ENCODE measurements around the gene NAV3.

The NAV3 gene

DNA sequence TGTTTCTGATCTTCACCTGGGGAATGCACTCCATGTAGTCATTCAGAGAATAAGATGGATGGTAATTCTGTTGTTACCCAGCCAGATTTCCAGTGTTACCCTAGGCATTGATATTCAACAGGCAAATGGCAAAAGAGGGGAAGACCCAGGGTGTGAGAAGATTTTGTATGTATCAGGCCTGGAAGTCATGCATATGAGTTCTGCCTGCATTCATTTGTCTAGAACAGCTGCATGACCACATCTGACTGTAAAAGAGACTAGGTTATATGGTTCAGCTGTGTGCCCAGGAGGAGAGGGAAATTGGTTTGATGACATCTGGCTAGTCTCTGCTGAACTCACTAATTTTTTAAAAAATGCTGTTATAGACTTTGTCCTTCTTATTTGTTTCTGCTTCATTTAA, 224.9 kb downstream of the NAV3 start:
- H3K27me3 Mint-ChIP-seq = no peaks in the 10 kb centered on the region
- no peaks in the 10 kb centered on the region for H3K4me1 Mint-ChIP-seq
- CTCF ChIA-PET = no interaction called here
- no peak for DNase-seq
- no peaks in the 10 kb centered on the region for H3K36me3 Mint-ChIP-seq
- no peak overlapping the region for H3K4me3 Mint-ChIP-seq
- H3K27ac Mint-ChIP-seq = no peak overlapping the region
- peaks cover 2% of the 10 kb centered on the region for H3K9me3 Mint-ChIP-seq

GRCh38 chr12:78057075-78057474, 226.4 kb downstream of the NAV3 start:
- Mint-ChIP-seq H3K27ac (no peak overlapping the region), H3K27me3 (no peaks in the 10 kb centered on the region), H3K4me3 (no peak overlapping the region), H3K36me3 (no peaks in the 10 kb centered on the region), H3K4me1 (no peaks in the 10 kb centered on the region), H3K9me3 (peaks cover 2% of the 10 kb centered on the region)
- CTCF ChIA-PET = interaction anchor here (0.6 kb wide), 1 partner anchor 52 kb away, joined by 3 read pairs; no protein-coding TSS in a partner anchor
- DNase-seq = no peak

DNA sequence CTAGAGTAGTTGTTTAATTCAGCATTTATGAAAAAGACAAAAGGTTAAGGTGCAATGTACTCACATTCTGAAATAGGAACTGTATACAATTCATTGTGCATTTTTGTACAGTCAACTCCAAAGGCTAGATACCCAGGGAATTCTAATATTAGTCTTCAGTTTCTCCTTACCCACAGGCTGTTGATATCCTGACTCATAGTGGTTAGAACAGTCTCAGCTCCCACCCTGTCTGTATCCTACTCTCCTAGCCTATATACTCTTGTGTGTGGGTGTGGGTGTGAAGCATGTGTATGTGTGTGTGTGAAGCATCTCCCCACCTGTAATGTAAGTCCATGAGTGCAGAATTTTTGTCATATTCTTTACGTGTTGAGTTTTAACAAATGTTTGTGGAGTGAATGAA, 229.5 kb downstream of the NAV3 start:
- Mint-ChIP-seq H3K27me3 (no peaks in the 10 kb centered on the region), H3K36me3 (no peaks in the 10 kb centered on the region), H3K4me1 (no peaks in the 10 kb centered on the region), H3K4me3 (no peak overlapping the region), H3K27ac (no peak overlapping the region), H3K9me3 (no peaks in the 10 kb centered on the region)
- no peak for DNase-seq
- CTCF ChIA-PET = no interaction called here

DNA sequence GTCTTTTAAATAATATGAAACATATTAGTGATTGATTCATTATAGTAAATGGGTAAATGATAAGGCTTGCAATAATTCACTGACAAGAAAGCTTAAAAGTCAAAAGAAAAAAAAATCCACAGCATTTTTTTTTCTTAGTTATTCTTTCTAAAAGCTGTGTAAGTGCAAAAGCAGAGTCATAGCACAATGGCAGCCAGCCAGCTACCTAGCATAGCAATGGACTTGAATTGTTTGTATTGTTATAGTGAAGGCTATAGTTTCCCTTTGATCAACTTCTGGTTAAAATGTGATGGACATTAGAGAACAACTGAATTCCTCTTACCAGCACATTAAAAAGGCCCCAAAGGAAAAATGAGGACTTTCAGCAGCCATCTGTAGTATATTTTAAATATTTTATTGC, 232.1 kb downstream of the NAV3 start:
- H3K27ac Mint-ChIP-seq = no peak overlapping the region
- no peak for DNase-seq
- no peak overlapping the region for H3K4me3 Mint-ChIP-seq
- H3K36me3 Mint-ChIP-seq = no peaks in the 10 kb centered on the region
- H3K27me3 Mint-ChIP-seq = no peaks in the 10 kb centered on the region
- CTCF ChIA-PET = no interaction called here
- H3K9me3 Mint-ChIP-seq = no peaks in the 10 kb centered on the region
- H3K4me1 Mint-ChIP-seq = no peaks in the 10 kb centered on the region

DNA sequence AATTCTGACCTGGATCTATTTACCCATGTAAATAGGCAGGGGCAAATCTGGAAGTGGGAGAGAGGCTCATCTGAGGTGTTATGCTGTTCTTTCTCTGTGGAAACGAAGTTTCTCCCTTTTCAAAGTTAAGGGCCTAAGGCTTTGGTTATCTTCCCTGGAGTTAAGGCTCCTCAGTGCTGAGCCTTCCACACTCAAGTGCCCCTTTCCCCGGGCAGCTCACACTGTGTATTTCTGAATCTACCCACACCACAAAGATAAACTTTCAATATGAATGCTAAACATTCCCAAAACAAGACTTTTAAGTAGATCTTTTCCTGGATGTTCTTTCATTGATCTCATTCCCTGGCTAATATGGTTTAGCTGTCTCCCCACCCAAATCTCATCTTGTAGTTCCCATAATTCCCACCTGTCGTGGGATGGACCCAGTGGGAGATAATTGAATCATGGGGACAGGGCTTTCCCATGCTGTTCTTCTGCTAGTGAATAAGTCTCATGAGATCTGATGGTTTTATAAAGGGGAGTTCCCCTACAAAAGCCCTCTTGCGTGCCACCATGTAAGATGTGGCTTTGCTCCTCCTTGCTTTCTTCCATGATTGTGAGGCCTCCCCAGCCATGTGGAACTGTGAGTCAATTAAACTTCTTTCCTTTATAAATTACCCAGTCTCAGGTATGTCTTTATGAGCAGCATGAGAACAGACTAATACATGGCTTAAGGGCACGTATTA, 251.1 kb downstream of the NAV3 start:
- CTCF ChIA-PET = no interaction called here
- Mint-ChIP-seq H3K27ac (no peak overlapping the region), H3K9me3 (peaks cover 2% of the 10 kb centered on the region), H3K4me1 (no peaks in the 10 kb centered on the region), H3K4me3 (no peak overlapping the region), H3K27me3 (no peaks in the 10 kb centered on the region), H3K36me3 (no peaks in the 10 kb centered on the region)
- no peak for DNase-seq

- CTCF ChIA-PET = no interaction called here
- no peak overlapping the region for H3K27ac Mint-ChIP-seq
- no peaks in the 10 kb centered on the region for H3K36me3 Mint-ChIP-seq
- no peak overlapping the region for H3K4me3 Mint-ChIP-seq
- H3K9me3 Mint-ChIP-seq = no peaks in the 10 kb centered on the region
- no peaks in the 10 kb centered on the region for H3K27me3 Mint-ChIP-seq
- no peak for DNase-seq
- H3K4me1 Mint-ChIP-seq = no peaks in the 10 kb centered on the region
Measured at GRCh38 chr12:78085542-78086182, 255.0 kb downstream of the NAV3 start.

GRCh38 chr12:78086553-78087362, 256.1 kb downstream of the NAV3 start:
- no peak overlapping the region for H3K4me3 Mint-ChIP-seq
- CTCF ChIA-PET = no interaction called here
- no peaks in the 10 kb centered on the region for H3K4me1 Mint-ChIP-seq
- H3K36me3 Mint-ChIP-seq = no peaks in the 10 kb centered on the region
- no peak overlapping the region for H3K27ac Mint-ChIP-seq
- H3K9me3 Mint-ChIP-seq = no peaks in the 10 kb centered on the region
- H3K27me3 Mint-ChIP-seq = no peaks in the 10 kb centered on the region
- DNase-seq = no peak

DNA sequence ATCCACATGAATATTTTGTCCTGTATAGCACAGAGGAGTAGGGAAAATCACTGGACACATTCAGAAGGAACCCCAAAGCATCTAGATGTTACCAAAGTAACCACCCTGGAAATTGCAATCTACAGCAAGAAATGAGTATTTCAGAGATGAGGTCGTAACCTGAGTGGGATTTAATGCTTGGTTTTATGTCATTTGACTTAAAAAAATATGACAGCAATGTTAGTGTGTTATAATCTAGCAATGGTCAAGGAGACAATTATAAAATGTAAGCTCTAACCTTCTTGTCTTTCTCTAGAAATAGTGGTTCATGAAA, 256.6 kb downstream of the NAV3 start:
- CTCF ChIA-PET = no interaction called here
- Mint-ChIP-seq H3K27ac (no peak overlapping the region), H3K27me3 (no peaks in the 10 kb centered on the region), H3K4me1 (no peaks in the 10 kb centered on the region), H3K36me3 (no peaks in the 10 kb centered on the region), H3K9me3 (no peaks in the 10 kb centered on the region), H3K4me3 (no peak overlapping the region)
- no peak for DNase-seq

DNA sequence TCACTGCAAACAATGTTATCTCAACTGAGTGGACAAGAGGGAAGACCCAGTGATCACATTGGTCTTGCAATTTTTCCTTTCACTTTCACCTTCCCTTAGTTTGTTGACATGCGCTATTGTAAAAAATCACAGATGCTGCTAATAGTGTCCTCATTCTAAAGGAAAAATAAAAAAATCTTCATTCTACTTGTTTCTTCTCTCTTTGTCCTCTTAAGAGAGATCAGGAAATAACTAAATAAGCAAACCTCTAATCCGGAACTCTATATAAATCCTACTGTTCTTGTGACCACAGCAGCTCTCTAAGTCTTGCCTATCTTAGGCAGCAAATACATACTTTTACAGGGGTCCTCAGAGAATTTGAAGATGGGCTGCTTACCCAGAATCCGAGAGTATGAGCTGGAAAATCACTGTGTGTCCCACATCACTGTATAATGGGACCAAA, 257.7 kb downstream of the NAV3 start:
- CTCF ChIA-PET = no interaction called here
- Mint-ChIP-seq H3K36me3 (no peaks in the 10 kb centered on the region), H3K27ac (no peak overlapping the region), H3K4me1 (no peaks in the 10 kb centered on the region), H3K4me3 (no peak overlapping the region), H3K27me3 (no peaks in the 10 kb centered on the region), H3K9me3 (peaks cover 3% of the 10 kb centered on the region)
- no peak for DNase-seq

DNA sequence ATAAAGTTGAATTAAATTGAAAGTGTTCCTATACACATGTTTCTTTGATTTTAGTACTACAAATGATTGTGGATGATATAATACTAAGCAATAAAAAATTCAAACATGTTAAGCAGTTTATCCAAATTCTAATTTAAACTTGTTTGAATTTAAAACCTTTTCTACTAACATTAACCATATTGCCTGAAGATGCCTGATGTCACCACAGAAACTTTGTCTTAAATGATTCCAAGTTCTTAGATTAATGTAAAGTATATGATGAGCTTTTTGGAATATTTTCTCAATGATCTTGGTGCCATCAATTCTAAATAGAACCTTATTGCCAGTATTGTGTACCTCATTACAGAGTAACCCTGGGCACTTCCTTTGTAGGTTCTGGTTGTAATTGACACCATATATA, 259.6 kb downstream of the NAV3 start:
- DNase-seq = no peak
- Mint-ChIP-seq H3K27me3 (no peaks in the 10 kb centered on the region), H3K36me3 (no peaks in the 10 kb centered on the region), H3K4me1 (no peaks in the 10 kb centered on the region), H3K9me3 (peaks cover 3% of the 10 kb centered on the region), H3K4me3 (no peak overlapping the region), H3K27ac (no peak overlapping the region)
- CTCF ChIA-PET = no interaction called here

GRCh38 chr12:78095623-78096022, 264.9 kb downstream of the NAV3 start:
- Mint-ChIP-seq H3K9me3 (peaks cover 7% of the 10 kb centered on the region), H3K27ac (no peak overlapping the region), H3K4me3 (no peak overlapping the region), H3K4me1 (no peaks in the 10 kb centered on the region), H3K27me3 (no peaks in the 10 kb centered on the region), H3K36me3 (no peaks in the 10 kb centered on the region)
- DNase-seq = no peak
- CTCF ChIA-PET = no interaction called here

DNA sequence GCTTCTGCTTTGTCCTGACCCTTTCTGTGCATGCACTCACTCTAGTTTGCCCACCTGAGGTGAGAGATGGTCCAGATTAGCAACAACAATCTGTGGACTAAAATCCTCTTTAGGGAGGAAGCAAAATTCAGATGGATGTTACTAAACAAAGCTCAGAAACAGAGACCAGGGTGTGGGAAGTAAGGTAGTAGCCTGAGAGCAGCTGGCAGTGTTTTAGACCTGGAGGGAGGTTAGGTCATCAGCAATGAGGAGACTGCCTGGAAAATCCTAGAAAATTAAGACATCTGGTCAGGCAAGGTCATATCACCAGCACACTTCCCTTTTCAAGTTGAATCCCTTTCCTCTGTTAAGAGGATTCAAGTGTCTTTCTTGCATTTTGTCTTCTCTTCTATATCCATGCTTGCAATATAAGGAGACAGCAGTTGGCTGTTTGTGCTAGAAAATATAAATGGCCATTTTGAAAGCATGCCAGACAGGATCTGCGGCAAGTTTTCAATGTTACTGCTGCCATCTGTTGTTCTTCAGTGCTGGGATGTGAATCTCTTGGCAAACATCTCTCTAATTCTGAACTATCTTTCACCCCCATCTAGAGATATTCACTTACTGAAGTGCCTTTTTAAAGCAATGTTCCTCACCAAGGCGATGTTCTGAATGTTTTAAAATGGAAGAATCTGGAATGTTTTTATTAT, 266.4 kb downstream of the NAV3 start:
- no peak for DNase-seq
- H3K27ac Mint-ChIP-seq = no peak overlapping the region

DNA sequence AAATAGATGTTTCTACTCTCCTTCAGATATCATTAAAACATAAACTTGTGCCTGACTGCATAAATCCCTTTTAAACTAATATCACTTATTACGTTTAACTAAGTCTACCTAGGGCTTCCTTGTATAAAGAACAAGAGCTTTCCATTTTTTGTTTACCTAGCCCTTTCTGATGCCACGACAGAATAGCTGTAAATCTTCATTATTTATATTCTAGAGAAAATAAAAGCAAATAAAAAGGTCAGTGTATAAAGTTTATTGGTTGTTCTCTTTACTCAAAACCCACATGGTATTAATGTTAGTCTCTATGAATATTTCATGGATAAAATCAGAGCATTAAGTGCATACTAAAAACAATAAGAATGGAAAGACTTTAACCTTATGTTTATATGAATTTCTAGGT, 269.1 kb downstream of the NAV3 start:
- Mint-ChIP-seq H3K36me3 (no peaks in the 10 kb centered on the region), H3K9me3 (peaks cover 12% of the 10 kb centered on the region), H3K4me1 (no peaks in the 10 kb centered on the region), H3K4me3 (no peak overlapping the region), H3K27me3 (no peaks in the 10 kb centered on the region), H3K27ac (no peak overlapping the region)
- CTCF ChIA-PET = no interaction called here
- no peak for DNase-seq

More for the DNA sequence above, 266.4 kb downstream of the NAV3 start:
- Mint-ChIP-seq H3K4me1 (no peaks in the 10 kb centered on the region), H3K4me3 (no peak overlapping the region), H3K27me3 (no peaks in the 10 kb centered on the region), H3K9me3 (peaks cover 8% of the 10 kb centered on the region), H3K36me3 (no peaks in the 10 kb centered on the region)
- CTCF ChIA-PET = no interaction called here

- no peaks in the 10 kb centered on the region for H3K27me3 Mint-ChIP-seq
- no peaks in the 10 kb centered on the region for H3K4me1 Mint-ChIP-seq
- no peak overlapping the region for H3K27ac Mint-ChIP-seq
- H3K9me3 Mint-ChIP-seq = peaks cover 8% of the 10 kb centered on the region
- no peak for DNase-seq
- no peaks in the 10 kb centered on the region for H3K36me3 Mint-ChIP-seq
- H3K4me3 Mint-ChIP-seq = no peak overlapping the region
- CTCF ChIA-PET = no interaction called here
Measured at GRCh38 chr12:78101113-78101876, 270.6 kb downstream of the NAV3 start.

All from activated naive CD4-positive, alpha-beta T cell treated with anti-CD3 and anti-CD28 coated beads, Interleukin-2, amount 10 ng/mL, durations not matched to agents 7 days and 5 days (primary cell).